ENCODE results near the gene NPHP4.

Gene NPHP4

GRCh38 chr1:5888606-5889211 is 103.5 kb downstream of the NPHP4 start:
- no peak for DNase-seq

- no peak for DNase-seq
These were observed 104.3 kb downstream of the NPHP4 start for GRCh38 chr1:5887971-5888361.

GRCh38 chr1:5887349-5887970 is 104.8 kb downstream of the NPHP4 start:
- DNase-seq: no peak

- DNase-seq: no peak
These were observed 105.5 kb downstream of the NPHP4 start for GRCh38 chr1:5886541-5887348.

- DNase-seq: no peak
These were observed 106.1 kb downstream of the NPHP4 start for GRCh38 chr1:5886140-5886483.

GRCh38 chr1:5885471-5886139 is 106.6 kb downstream of the NPHP4 start:
- DNase-seq: no peak

- DNase-seq: no peak
These were observed 108.1 kb downstream of the NPHP4 start for GRCh38 chr1:5884110-5884509.

GRCh38 chr1:5883129-5884048 is 108.8 kb downstream of the NPHP4 start:
- no peak for DNase-seq

- DNase-seq: no peak
These were observed 109.7 kb downstream of the NPHP4 start for GRCh38 chr1:5882367-5883128.

- DNase-seq: no peak
These were observed 110.6 kb downstream of the NPHP4 start for GRCh38 chr1:5881526-5882222.

- DNase-seq: no peak
These were observed 111.4 kb downstream of the NPHP4 start for GRCh38 chr1:5880630-5881405.

- DNase-seq: no peak
These were observed 112.8 kb downstream of the NPHP4 start for GRCh38 chr1:5879421-5879820.

- DNase-seq: no peak
These were observed 113.3 kb downstream of the NPHP4 start for GRCh38 chr1:5878971-5879370.

GRCh38 chr1:5877683-5878530 is 114.3 kb downstream of the NPHP4 start:
- no peak for DNase-seq

GRCh38 chr1:5877001-5877400 is 115.2 kb downstream of the NPHP4 start:
- DNase-seq: no peak

- DNase-seq: no peak
These were observed 116.1 kb downstream of the NPHP4 start for GRCh38 chr1:5876094-5876650.

GRCh38 chr1:5875345-5875910 is 116.8 kb downstream of the NPHP4 start:
- DNase-seq: no peak

GRCh38 chr1:5874416-5875110 is 117.7 kb downstream of the NPHP4 start:
- no peak for DNase-seq

Data from activated CD4-positive, CD25-positive, alpha-beta regulatory T cell (primary cell).